Neural crest cell (in vitro differentiated cells): ENCODE measurements around the gene UNC13C. TPM values are rescaled to one million over a fixed set of nuclear protein-coding genes. Genes with fewer than 3 reads are reported as not detected.

ENCODE experiments used
- DNase-seq: peaks from one replicate; pipeline ENCODE4 v3.0.0; 2021; ENCODE audit warnings: low read depth, mixed read lengths, low spot score
- H3K27ac Mint-ChIP-seq: one replicate; pipeline ENCODE4 v1.8.0; 2021; ENCODE audit warnings: mild to moderate bottlenecking, mixed read lengths; ENCODE audit not compliant: unreplicated experiment
- H3K27me3 Mint-ChIP-seq: 2 replicates; pipeline ENCODE4 v1.8.0; 2021; ENCODE audit warnings: low read depth, mild to moderate bottlenecking, mixed read lengths
- H3K36me3 Mint-ChIP-seq: 2 replicates; pipeline ENCODE4 v1.8.0; 2021; ENCODE audit warnings: low read depth, mild to moderate bottlenecking, mixed read lengths
- H3K4me1 Mint-ChIP-seq: 2 replicates; pipeline ENCODE4 v1.8.0; 2021; ENCODE audit warnings: mixed read lengths
- H3K4me3 Mint-ChIP-seq: one replicate; pipeline ENCODE4 v1.8.0; 2021; ENCODE audit warnings: mild to moderate bottlenecking, mixed read lengths
- H3K9me3 Mint-ChIP-seq: 2 replicates; pipeline ENCODE4 v1.8.0; 2021; ENCODE audit warnings: mixed read lengths
- total RNA-seq: library from RNA; stranded (reverse); gene quantifications from 2 replicates; pipeline ENCODE4 v1.2.1, GENCODE V29; 2021
- TF ChIP-seq, protein P1 (sequence below): fragments of 200-600 bp; sonication (generic); conservative IDR thresholded peaks from 2 replicates; pipeline ENCODE4 v1.5.0; 2021; ENCODE audit warnings: antibody characterized with exemption, mild to moderate bottlenecking

The UNC13C gene
- total RNA-seq, 1 donor from 2014 or later = 1.5 TPM

DNA sequence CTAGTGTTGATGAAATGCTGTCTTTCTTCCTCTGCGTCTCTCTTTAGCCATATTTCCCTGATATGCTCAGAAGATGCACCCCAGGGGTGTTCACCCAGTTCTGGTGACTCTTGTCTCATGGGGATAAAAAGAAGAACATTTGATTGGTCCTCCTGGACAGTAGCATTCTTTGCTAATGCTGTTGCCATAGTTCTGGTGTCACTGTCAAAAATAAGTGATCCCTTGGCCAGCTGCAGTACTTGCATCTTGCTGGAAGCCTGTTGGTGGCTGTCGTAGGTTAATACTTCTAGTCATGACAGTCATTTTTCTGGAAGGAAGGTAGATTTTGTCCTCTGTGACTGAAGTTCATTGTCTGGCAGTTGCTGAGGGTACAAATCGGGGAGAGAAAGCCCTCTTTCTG, 124.5 kb downstream of the UNC13C start:
- TF ChIP-seq, protein P1, sequence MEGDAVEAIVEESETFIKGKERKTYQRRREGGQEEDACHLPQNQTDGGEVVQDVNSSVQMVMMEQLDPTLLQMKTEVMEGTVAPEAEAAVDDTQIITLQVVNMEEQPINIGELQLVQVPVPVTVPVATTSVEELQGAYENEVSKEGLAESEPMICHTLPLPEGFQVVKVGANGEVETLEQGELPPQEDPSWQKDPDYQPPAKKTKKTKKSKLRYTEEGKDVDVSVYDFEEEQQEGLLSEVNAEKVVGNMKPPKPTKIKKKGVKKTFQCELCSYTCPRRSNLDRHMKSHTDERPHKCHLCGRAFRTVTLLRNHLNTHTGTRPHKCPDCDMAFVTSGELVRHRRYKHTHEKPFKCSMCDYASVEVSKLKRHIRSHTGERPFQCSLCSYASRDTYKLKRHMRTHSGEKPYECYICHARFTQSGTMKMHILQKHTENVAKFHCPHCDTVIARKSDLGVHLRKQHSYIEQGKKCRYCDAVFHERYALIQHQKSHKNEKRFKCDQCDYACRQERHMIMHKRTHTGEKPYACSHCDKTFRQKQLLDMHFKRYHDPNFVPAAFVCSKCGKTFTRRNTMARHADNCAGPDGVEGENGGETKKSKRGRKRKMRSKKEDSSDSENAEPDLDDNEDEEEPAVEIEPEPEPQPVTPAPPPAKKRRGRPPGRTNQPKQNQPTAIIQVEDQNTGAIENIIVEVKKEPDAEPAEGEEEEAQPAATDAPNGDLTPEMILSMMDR = no peak
- H3K27ac Mint-ChIP-seq = no peak overlapping the region
- H3K27me3 Mint-ChIP-seq = peaks cover 19% of the 10 kb centered on the region
- no peaks in the 10 kb centered on the region for H3K4me1 Mint-ChIP-seq
- H3K9me3 Mint-ChIP-seq = no peaks in the 10 kb centered on the region
- DNase-seq = no peak
- no peaks in the 10 kb centered on the region for H3K36me3 Mint-ChIP-seq
- H3K4me3 Mint-ChIP-seq = no peak overlapping the region

DNA sequence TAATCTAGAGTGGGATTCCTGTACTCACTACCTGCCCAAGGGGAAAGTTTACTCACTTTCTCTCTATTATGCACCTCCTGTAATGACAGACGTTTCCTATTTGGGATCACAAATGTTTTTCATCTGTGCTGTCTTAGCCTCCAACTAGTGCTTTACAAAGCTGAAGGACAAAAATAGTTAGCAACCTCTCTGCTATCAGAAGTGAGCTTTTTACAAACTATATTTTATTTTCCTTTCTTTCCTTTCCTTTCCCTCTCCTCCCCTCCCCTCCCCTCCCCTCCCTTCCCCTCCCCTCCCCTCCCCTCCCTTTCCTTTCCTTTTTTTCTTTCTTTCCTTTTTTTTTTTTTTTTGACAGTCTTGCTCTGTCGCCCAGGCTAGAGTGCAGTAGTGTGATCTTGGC, 130.8 kb downstream of the UNC13C start:
- no peak for DNase-seq
- H3K36me3 Mint-ChIP-seq = no peaks in the 10 kb centered on the region
- H3K9me3 Mint-ChIP-seq = no peaks in the 10 kb centered on the region
- H3K4me1 Mint-ChIP-seq = no peaks in the 10 kb centered on the region
- peaks cover 4% of the 10 kb centered on the region for H3K27me3 Mint-ChIP-seq
- TF ChIP-seq, protein P1 = no peak
- no peak overlapping the region for H3K4me3 Mint-ChIP-seq
- H3K27ac Mint-ChIP-seq = no peak overlapping the region

- TF ChIP-seq, protein P1 = no peak
- DNase-seq = no peak
- H3K36me3 Mint-ChIP-seq = no peaks in the 10 kb centered on the region
- no peak overlapping the region for H3K27ac Mint-ChIP-seq
- peaks cover 2% of the 10 kb centered on the region for H3K9me3 Mint-ChIP-seq
- H3K4me1 Mint-ChIP-seq = no peaks in the 10 kb centered on the region
- H3K4me3 Mint-ChIP-seq = no peak overlapping the region
- no peaks in the 10 kb centered on the region for H3K27me3 Mint-ChIP-seq
Observed at GRCh38 chr15:54119051-54119450, 140.8 kb downstream of the UNC13C start.

- no peaks in the 10 kb centered on the region for H3K27me3 Mint-ChIP-seq
- peaks cover 2% of the 10 kb centered on the region for H3K9me3 Mint-ChIP-seq
- no peaks in the 10 kb centered on the region for H3K4me1 Mint-ChIP-seq
- no peak overlapping the region for H3K4me3 Mint-ChIP-seq
- no peak overlapping the region for H3K27ac Mint-ChIP-seq
- TF ChIP-seq, protein P1 = no peak
- no peak for DNase-seq
- no peaks in the 10 kb centered on the region for H3K36me3 Mint-ChIP-seq
Observed at GRCh38 chr15:54120949-54121463, 142.8 kb downstream of the UNC13C start.

DNA sequence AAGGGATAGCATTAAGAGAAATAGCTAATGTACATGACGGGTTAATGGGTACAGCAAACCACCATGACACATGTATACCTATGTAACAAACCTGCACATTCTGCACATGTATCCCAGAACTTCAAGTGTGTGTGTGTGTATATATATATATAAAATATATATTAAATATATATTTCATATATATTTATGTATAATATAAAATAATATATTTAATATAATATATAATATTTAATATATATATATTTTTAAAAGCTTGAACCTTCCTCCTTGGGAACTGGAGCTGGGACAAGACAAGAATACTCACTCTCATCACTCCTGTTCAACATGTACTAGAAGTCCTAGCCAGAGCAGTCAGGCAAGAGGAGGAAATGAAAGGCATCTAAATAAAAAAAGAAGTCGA, 149.3 kb downstream of the UNC13C start:
- no peaks in the 10 kb centered on the region for H3K9me3 Mint-ChIP-seq
- H3K27me3 Mint-ChIP-seq = no peaks in the 10 kb centered on the region
- no peak for DNase-seq
- no peak overlapping the region for H3K4me3 Mint-ChIP-seq
- no peak overlapping the region for H3K27ac Mint-ChIP-seq
- H3K36me3 Mint-ChIP-seq = no peaks in the 10 kb centered on the region
- TF ChIP-seq, protein P1 = no peak
- no peaks in the 10 kb centered on the region for H3K4me1 Mint-ChIP-seq

DNA sequence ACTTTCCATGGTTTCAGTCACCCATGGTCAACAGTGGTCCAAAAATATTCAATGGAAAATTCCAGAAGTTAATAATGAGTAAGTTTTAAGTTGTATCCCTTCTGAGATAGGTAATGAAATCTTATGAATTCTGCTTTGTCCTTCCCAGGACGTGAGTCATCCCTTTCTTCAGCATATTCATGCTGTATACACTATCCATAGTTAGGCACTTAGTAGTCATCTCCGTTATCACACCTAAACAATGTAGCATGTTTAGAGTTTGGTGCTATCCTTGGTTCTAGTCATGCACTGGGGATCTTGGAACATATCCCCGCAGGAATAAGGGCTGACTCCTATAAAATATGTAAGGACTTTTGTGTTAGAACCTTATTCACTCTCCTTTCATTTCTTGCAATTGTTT, 153.2 kb downstream of the UNC13C start:
- TF ChIP-seq, protein P1 = no peak
- Mint-ChIP-seq H3K36me3 (no peaks in the 10 kb centered on the region), H3K4me1 (no peaks in the 10 kb centered on the region), H3K9me3 (no peaks in the 10 kb centered on the region), H3K27ac (no peak overlapping the region), H3K27me3 (no peaks in the 10 kb centered on the region), H3K4me3 (no peak overlapping the region)
- DNase-seq = no peak
